Stimulated activated naive CD8-positive, alpha-beta T cell treated with anti-CD3 and anti-CD28 coated beads, Interleukin-15, amount 100 ng/mL, for 72 hours (primary cell): Measurements from ENCODE around the gene RPS29.

Source experiments
- ATAC-seq: fragments of 150-1000 bp; cut with Tn5 transposase; 2 replicates; pipeline ENCODE4 v1.10.0; 2021; ENCODE audit warnings: mild to moderate bottlenecking, moderate library complexity
- DNase-seq, 2 donors: peaks; one replicate each; pipeline ENCODE4 v3.0.0; 2021 to 2022
- H3K27ac Mint-ChIP-seq, 2 donors: one replicate each; pipeline ENCODE4 v1.8.0; 2022; ENCODE audit warnings: mild to moderate bottlenecking in 2 of 2, mixed read lengths in 2 of 2, moderate library complexity in 2 of 2
- H3K27me3 Mint-ChIP-seq: one replicate; pipeline ENCODE4 v1.8.0; 2022; ENCODE audit warnings: mixed read lengths
- H3K4me1 Mint-ChIP-seq: one replicate; pipeline ENCODE4 v1.8.0; 2022; ENCODE audit warnings: mild to moderate bottlenecking, mixed read lengths
- H3K4me3 Mint-ChIP-seq, 2 donors: one replicate each; pipeline ENCODE4 v1.8.0; 2022; ENCODE audit warnings: mild to moderate bottlenecking in 2 of 2, mixed read lengths in 2 of 2, moderate library complexity in 1 of 2
- H3K9me3 Mint-ChIP-seq, 2 donors: one replicate each; pipeline ENCODE4 v1.8.0; 2022; ENCODE audit warnings: mixed read lengths in 2 of 2

The RPS29 gene

DNA sequence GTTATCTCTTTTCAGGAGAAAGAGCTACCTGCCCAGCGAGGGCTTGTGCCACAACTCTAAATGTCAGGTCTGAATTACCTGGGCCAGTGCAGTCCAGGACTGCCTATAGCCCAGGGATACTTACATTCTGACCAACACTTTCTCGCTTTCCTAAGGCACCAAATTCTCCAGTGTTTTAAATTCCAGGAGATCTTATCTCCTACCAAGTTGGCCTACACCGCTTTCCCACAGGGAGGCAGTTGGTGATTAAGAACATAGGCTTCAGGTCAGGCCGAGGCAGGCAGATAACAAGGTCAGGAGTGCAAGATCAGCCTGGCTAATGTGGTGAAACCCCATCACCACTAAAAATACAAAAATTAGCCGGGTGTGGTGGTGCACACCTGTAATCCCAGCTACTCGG lies 41.1 kb downstream of the RPS29 start:
- Mint-ChIP-seq H3K9me3 (peaks cover 0 to 12% of the 10 kb centered on the region in 2 donors), H3K27me3 (no peaks in the 10 kb centered on the region), H3K27ac (no peak overlapping the region), H3K4me3 (no peak overlapping the region), H3K4me1 (no peaks in the 10 kb centered on the region)
- DNase-seq (no peak), ATAC-seq (no peak)

GRCh38 chr14:49541049-49541448 lies 45.1 kb downstream of the RPS29 start:
- Mint-ChIP-seq H3K4me1 (no peaks in the 10 kb centered on the region), H3K27me3 (no peaks in the 10 kb centered on the region), H3K27ac (no peak overlapping the region), H3K9me3 (peaks cover 0 to 12% of the 10 kb centered on the region in 2 donors), H3K4me3 (no peak overlapping the region)
- DNase-seq = no peak
- ATAC-seq = no peak

- Mint-ChIP-seq H3K27ac (no peak overlapping the region), H3K9me3 (peaks cover 0 to 12% of the 10 kb centered on the region in 2 donors), H3K4me3 (no peak overlapping the region), H3K27me3 (no peaks in the 10 kb centered on the region), H3K4me1 (no peaks in the 10 kb centered on the region)
- DNase-seq = no peak
- ATAC-seq = no peak
Observed at GRCh38 chr14:49538852-49539251, 47.3 kb downstream of the RPS29 start.
